Eye (tissue), 1 donor: ENCODE results near the gene CEACAM19.
"Not testable (repeated sequence)": the region's sequence is repeated elsewhere in the genome, so short reads cannot be mapped to it uniquely, and the experiment has no call there.

Experiments
- DNase-seq: peaks from one replicate; pipeline ENCODE4 v3.0.0-alpha.2; 2015

CEACAM19 gene, protein sequence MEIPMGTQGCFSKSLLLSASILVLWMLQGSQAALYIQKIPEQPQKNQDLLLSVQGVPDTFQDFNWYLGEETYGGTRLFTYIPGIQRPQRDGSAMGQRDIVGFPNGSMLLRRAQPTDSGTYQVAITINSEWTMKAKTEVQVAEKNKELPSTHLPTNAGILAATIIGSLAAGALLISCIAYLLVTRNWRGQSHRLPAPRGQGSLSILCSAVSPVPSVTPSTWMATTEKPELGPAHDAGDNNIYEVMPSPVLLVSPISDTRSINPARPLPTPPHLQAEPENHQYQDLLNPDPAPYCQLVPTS

DNA sequence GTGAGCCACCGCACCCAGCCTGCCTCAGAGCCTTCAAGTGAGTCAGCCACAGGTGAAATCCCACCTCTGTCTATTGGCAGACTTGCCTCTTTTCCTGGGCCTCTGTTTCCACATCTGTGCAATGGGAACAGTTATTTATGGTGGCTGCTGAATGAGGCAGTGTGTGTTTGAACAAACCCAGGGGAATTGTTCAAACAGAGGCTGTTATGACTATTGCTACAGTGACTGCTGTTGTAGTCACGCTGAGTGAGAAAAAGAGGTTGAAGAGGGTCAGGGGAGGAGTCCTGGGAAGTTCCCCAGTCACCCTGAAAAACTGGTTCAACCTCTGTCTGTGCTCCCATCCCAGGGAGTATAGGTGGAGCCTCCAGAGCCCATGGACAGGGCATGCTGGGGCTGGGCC is at the start of gene CEACAM19:
Gene CEACAM19, plus strand, starts transcription at position 83 of the 400 bp plus-strand sequence. CDS start 450 bp downstream, outside the sequence.
- no peak for DNase-seq

DNA sequence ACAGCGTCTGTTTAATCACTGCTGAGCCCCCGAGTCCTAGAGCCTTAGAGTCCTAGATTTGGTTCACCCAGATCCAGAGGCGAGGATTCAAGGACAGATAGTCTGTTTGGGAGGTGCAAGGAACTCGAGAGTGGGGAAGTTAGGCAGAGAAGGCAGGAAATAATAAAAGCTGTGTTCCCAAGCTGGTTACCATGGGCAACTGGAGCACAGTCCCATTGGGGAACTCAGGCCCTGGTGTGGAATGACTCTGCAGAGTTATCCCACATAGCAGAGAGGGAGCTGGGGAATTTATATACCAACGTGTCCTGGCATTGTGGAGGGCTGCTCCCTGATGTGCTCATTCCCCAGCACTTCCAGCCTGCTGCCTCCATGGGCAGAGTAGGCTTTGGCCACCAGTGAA is 48.2 kb upstream of the CEACAM19 start:
- DNase-seq = no peak

DNA sequence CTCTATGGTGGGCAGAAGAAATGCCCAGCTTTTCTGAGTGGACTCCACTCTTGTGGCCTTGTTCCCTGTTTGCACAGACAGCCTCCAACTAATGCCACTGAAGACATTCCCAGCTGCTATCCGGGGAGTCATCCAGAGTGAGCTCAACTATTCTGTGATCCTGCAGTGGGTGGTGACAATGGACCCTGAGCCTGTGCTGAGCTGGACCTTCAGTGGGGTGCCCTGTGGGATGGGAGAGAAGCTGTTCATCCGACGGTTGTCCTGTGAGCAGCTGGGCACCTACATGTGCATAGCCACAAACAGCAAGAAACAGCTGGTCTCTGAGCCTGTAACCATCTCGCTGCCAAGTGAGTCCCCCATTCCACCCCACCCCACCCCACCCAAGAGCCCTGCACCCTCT is 47.7 kb upstream of the CEACAM19 start:
- DNase-seq = no peak

DNA sequence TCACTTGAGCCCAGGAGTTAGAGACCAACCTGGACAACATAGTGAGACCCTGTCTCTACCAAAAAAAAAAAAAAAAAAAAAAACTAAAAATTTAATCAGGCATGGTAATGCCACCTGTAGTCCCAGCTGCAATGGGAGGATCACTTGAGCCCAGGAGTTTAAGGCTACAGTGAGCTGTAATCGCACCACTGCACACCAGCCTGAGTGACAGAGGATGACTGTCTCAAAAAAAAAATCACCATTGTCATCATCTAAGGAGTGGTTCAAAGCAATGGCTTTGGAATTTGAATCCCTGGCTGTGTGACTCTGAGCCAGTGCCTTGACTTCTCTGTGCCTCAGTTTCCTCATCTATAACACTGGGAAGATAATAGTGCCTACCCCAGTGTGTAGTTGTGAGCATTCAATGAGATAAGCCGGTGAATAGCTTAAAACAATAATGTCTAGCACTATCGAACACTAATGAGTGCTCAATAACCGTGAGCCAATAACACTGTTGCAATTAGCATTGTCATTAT is 46.4 kb upstream of the CEACAM19 start:
- DNase-seq = no peak

DNA sequence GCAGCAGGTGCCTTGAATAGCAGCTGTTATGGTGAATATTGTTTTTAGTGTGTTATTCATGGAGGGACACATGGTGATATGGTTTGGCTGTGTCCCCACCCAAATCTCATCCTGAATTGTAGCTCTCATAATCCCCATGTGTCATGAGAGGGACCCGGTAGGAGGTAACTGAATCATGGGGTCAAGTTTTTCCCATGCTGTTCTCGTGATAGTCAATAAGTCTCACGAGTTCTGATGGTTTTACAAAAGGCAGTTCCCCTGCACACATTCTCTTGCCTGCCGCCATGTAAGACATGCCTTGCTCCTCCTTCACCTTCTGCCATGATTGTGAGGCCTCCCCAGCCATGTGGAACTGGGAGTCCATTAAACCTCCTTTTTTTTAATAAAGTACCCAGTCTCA is 45.6 kb upstream of the CEACAM19 start:
- not testable (repeated sequence) for DNase-seq

DNA sequence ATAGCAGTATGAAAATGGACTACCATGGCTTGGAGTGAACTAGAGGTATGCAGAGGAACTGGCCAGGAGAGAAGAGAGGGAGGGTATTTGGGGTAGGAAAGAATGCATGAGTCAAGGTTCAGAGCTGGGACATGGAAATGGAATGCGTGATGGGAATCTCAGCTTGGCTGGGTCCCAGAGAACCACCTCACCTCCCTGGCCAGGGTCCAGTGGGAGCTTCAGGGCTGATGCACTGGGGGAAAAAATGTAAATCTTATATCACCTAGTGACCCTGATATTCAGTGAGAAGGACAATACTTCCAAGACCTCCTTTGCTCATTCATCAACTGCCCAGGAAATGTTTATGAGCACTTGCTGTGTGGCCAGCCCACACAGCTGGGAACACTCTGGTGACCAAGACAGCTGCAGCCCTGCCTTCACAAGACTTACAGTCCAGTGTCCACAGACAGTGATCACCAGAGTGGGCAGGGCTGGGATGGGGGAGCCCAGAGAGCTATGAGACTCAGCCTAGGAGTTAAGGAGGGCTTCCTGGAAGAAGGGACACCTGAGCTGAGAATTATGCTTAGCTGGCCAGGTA is 45.1 kb upstream of the CEACAM19 start:
- DNase-seq = peak; percentile 26

DNA sequence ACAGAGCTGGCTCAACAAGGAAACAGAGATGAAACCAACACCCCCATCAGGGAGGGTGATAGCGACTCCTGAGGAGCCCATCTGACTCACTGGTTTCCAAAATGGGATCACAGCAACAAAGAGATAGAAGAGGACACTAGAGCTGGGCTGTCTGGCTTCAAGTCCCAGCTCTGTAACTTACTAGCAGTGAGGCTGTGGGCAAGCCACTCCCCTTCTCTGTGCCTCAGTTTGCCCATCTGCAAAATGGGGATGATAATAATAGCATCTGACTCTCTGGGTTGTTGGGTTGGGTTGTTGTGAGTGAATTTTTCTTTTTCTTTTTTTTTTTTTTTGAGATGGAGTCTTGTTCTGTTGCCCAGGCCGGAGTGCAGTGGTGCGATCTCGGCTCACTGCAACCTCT is 43.7 kb upstream of the CEACAM19 start:
- DNase-seq = no peak

DNA sequence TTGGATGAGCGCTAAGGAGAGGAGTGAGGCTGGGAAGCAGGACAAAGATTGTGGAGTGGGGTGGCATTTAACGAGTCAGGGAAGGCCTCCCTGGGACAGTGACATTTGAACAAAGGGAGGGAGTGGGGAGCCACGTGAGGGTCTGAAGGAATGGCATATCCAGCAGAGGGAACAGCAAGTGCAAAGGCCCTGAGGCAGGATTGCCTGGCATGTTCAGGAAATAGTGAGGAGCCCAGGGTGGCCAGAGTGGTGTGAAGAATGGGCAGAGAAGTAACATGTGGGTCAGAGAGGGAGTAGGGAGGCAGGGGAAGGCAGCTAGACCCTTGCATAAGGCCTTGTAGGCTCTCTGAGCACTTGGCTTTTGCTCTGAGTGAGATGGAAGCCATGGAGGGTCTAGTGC is 42.5 kb upstream of the CEACAM19 start:
- DNase-seq = no peak

DNA sequence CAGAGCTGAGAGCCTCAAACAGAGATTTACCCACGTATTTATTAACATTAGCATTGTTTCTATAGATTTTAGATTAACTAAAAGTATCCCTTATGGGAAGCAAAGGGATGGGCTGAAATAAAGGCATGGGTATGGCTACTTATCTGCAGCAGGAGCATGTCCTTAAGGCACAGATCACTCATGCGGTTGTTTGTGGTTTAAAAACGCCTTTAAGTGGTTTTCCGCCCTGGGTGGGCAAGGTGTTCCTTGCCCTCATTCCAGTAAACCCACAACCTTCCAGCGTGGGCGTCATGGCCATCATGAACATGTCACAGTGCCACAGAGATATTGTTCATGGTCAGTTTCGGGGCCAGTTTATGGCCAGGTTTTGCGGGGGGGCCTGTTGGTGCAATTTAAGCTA is 39.7 kb upstream of the CEACAM19 start:
- not testable (repeated sequence) for DNase-seq

DNA sequence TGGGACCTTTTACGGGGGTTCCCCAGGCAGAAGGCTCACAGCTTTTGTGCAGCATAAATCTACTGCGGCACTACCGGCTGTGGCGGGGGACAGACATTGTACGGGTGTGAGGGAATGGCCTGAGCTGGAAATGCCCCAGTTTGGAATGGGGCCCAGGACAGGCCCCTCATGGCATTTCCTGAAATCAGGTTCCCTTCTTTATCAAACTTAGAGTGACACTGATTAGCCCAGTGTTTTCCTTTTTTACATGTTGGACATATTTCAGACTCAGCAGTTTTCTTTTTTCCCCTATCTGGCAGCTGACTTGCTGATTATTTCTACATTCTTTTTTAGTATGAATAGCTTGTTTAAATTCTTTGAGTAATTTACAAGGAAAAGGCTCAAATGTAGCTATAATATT is 37.2 kb upstream of the CEACAM19 start:
- not testable (repeated sequence) for DNase-seq

DNA sequence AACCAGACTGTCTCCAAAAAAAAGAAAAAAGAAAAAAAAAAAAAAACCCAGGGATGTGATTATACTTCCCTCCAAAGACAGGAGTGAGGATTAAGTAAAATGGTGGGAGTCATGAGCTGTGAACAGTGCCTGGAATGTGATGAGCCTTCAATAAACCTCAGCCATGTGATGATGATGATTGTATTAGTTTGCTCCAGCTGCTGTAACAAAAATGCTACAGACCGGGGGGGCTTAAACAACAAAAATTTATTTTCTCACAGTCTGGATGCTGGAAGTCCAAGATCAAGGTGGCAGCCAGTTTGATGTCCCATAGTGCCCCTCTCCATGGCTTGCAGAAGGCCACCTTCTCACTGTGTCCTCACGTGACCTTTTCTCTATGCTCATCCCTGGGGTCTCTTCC is 36.5 kb upstream of the CEACAM19 start:
- DNase-seq = no peak

DNA sequence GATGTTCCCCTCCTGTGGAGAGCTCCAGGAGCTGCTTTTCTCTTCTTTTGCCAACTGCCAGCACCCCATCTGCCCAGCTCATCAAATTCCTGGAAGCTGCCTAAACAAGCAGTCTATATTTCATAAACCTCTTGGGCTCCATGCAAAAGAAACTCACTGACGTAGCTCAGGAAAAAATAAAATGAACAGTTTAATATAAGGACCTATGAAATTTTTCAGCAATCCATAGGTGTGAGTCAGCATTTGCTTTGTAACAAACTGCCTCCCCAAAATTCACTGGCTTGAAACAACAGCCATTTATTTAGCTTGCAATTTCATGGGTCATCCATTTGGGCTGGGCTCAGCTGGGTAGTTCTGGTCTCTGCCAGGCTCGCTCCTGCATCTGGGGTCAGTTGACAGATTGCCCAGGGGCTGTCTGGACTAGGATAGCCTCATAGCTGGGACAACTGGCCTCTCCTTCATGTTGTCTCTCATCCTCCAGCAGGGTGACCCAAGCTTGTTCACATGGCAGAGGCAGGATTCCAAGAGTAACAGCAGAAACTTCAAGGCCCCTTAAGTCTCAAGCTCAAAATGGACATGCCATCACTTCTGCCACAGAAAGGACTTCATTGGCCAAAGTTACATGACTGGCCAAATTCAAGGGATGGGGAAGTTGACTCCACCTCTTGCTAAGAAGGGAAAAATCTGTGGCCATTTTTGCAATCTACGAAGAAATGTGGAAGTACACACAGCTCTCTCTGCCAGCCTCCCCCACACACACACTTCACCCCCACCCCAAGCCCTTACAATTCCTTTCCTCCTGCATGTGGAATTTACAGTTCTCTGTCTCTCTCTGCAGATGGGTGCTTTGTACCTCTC is 35.5 kb upstream of the CEACAM19 start:
- DNase-seq = no peak

DNA sequence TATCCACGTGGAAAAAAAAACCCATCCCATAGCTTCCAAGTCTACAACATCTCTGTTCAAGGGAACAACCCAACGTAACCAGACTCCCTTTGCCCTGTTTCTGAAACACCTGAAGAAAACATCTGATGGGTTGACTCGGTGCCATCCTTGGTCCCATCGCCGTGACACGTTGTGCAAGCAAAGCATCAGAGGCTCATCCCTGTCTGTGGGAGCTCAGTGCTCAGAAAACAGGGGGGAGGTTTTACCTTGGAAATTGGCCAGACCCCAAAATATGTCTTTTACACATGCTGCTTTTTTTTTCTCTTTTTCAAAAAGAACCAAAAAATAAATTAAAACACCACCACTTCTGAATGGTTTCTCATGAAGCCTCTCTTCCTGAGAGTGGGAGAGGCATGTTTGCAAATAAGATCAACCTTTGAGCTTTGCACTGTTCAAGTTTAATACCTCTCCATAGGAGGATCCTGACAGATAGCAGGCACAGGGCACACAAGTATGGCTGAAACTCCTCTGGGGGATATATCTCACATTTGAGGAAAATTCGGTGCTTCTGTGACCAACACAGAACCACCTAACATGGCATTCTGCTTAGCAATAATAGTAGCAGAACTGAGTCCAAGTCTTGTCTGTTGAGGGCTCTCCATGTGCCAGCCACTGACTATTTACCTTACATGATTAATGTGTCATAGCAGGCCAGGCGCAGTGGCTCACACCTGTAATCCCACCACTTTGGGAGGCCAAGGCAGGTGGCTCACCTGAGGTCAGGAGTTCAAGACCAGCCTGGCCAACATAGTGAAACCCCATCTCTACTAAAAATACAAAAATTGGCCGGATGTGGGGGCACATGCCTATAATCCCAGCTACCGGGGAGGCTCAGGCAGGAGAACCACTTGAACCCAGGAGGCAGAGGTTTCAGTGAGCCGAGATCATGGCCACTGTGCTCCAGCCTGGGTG is 34.6 kb upstream of the CEACAM19 start:
- DNase-seq = no peak

DNA sequence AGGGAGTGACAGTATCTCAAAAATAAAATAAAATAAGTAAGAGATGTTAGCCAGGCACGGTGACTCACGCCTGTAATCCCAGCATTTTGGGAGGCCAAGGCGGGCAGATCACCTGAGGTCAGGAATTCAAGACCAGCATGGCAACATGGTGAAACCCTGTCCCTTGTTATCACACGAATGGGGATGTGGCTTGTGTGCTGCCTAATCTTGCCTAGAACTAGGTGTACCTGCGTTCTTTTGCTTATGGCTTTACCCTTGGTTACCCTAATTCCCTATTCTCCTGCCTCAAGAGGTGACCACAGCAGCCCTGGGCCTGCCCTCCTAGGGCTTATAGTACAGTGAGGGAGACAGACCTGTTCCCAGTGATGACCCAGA is 33.9 kb upstream of the CEACAM19 start:
- DNase-seq = no peak

DNA sequence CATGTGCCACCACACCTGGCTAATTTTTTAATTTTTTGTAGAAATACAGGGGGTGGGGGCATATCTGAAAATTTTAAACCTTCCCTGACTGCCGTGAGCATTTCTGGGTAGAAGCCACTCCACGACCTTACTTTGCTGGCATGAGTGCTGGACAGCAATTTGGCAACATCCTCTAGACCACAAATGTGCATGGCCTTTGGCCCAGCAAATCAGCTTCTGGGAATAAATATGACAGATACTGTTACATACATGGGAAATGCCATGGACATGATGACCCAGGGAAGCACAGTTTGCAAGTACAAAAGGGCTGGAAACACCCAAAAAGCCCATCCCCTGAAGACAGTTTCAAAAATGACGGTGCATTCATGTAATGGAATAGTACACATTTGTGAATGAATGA is 30.8 kb upstream of the CEACAM19 start:
- no peak for DNase-seq

DNA sequence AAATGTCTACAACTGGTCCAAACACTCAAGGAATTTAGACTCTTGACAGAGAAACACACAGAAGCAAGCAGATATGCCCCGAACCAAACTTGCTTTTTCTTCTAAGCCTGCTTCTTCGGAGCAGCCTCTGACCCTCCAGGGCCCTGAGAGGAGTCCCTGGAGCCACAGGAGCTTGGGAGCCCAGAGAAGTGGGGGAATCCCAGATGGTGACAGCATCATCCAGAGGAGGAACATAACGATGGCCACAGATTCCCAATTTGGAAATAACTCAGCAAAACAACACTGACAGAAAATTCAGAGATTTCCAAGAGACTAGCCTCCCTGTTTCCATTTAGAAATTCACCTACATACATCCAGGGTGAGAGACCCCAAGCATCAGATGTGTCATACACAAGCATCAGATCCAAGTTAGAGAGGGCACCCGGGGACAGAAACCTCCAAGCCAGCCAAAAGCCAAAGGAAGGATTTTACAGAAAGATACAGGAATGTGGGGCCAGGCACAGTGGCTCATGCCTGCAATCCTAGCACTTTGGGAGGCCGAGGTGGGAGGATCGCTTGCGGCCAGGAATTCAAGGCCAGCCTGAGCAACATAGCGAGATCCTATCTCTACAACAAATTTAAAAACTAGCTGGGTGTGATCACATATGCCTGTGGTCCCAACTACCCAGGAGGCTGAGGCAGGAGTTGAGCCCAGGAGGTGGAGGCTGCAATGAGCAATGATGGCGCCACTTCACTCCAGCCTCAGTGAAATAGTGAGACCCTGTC is 29.6 kb upstream of the CEACAM19 start:
- no peak for DNase-seq

DNA sequence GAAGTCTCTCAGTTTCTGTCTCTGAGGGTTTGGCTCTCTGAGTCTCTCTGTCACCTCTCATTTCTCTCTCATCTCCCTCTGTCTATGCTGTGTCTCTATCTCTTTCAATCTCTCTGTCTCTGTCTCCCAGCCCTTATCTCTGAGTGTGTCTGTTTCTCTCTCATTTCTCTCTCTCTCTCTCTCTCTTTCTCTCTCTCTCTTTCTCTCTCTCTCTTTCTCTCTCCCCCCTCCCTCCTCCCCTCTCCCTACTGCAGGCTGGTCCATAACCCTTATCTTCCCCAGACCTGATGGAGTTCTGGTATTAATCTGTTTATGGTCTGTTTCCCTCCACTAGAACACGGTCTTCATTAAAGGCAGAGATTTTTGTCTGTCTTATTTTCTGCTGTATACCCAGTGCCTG is 28.9 kb upstream of the CEACAM19 start:
- no peak for DNase-seq

DNA sequence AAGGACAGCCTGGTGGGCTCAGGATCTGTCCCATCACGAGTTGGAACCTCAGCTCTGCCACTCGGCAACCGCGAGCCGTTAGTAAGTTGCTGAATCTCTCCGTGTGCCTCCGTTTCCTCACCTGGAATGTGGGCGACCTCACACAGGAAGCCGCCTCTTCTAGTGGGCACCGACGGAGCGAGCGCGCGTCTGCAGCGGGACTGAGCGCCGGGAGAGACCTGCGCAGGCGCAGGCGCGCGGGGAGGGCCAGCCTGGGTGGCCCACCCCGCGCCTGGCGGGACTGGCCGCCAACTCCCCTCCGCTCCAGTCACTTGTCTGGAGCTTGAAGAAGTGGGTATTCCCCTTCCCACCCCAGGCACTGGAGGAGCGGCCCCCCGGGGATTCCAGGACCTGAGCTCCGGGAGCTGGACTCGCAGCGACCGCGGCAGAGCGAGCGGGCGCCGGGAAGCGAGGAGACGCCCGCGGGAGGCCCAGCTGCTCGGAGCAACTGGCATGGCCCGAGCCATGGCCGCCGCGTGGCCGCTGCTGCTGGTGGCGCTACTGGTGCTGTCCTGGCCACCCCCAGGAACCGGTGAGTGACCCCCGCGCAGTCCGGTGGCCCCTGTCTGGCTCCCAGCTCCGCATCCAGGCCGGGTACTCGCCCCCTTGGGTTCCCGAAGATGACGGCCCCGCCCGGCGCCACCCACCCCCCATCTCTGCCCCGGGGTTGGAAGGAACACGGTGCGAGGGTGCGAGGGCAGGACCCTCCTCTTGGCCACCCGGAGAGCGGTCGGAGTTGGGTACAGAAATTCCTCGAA is 27.5 kb upstream of the CEACAM19 start, which contains the start of gene PVR:
Gene PVR, plus strand, starts transcription at position 306 of the 797 bp plus-strand sequence. Its CDS starts 187 bp downstream, at position 493.
- DNase-seq = peak; percentile 82

DNA sequence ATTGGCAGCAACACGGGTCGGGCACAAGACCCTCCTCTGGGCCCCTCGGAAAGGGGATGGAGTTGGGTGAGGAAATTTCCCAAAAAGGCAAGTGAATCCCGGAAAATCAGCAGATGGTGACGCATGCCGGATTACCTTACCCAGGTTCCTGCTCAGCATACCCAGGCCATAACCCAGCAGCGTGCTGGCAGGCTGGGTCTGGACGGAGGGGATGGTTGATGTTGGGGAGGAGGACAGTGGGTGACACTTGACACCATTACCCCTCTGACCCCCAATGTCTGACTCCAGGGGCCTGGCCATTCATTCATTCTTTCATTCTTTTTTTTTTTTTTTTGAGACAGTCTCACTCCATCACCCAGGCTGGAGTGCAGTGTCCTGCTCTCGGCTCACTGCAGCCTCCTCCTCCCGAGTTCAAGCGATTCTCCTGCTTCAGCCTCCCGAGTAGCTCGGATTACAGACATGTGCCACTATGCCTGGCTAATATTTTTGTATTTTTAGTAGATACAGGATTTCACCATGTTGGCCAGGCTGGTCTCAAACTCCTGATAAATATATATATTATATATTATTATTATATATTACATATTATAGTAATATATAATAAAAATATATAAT is 26.8 kb upstream of the CEACAM19 start:
- DNase-seq = peak; percentile 80

DNA sequence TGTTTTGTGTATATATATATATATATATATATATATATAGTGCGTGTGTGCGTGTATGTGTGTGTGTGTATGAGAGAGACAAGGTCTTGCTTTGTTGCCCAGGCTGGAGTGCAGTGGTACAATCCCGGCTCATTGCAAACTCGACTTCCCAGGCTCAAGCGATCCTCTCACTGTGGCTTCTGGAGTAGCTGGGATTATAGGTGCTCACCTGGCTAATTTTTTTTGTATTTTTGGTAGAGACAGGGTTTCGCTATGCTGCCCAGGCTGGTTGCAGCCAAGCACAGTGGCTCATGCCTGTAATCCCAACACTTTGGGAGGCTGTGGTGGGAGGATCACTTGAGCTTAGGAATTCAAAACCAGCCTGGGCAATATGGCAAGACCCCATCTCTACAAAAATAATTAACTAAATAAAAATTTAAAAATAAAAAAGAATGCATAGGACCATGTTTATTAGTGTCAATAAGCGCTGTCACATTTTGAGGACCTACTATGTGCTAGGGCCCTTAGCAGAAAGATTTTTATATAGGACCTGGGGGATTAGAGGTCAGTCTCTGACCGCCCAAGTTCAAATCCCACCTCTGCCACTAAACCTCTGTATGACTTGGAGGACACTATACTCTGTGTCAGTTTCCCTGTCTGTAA is 25.8 kb upstream of the CEACAM19 start:
- peak; percentile 54 for DNase-seq
